ENCODE measurements around the gene DIMT1. TPM values are rescaled to one million over a fixed set of nuclear protein-coding genes. Genes with fewer than 3 reads are reported as not detected.
A peak's percentile ranks its signal among the peaks of the same experiment; 100 is the strongest.

The DIMT1 gene
- total RNA-seq: 8.6 TPM

DNA sequence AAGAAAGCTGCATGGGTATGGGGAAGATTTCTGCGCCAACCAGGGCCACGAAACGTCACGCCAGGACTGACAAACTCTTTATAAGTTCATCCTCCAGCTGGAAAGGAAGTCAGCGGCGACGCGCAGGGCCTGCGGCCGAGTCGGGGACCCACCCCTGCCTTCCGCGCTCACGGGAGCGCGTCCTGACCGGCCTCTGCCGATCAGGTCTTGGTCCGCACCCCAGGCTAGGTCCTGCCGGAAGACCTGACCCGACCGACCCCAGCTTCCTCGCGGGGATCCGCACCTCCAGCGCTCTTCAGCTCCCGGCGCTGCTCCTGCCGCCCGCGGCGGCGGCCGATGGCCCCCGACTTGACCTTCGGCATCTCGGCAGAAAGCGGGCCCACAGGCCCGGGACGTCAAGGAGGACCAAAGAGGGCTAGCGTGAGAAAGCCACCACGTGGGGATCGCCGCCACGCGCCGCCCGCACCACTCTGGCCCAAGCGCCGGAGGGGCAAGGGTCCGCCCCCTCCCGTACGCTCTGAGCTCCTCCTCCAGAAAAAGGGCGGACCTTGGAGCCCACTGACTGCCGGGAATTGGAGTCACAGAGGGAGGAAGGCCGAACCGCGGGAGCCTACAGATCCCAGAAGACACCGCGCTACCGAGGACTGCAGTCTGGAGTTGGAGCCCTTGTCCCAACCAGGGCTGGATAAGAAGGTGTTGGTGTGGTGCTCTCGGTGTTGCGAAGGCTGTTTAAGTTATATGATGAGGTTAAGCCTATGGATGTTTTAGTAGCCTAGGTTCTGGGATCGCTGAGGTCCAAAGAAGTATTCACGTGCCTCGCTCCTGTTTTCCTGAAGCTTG is at the start of gene DIMT1:
TSS of gene DIMT1 (minus strand) at position 495 of the 840 bp plus-strand sequence. CDS start at position 362, 133 bp downstream.
- peak within 1 kb of the TSS; percentile 87 to 100 for H3K4me3 ChIP-seq
- intact Hi-C loops (cut with DNase I): loop anchor here (1.0 kb wide), 2 partner anchors 9 to 97 kb away; partner anchors contain the start of genes IPO11 and KIF2A
- peak; percentile 92 to 98 for DNase-seq (ENCODE audit: low spot score in 2 of 2)
- peaks cover 4 to 13% of the 10 kb centered on the region in 2 donors for H3K4me1 ChIP-seq
- peak within 1 kb of the TSS; percentile 96 to 98 for H3K27ac ChIP-seq
- H3K9me3 ChIP-seq: no peaks in the 10 kb centered on the region
- H3K27me3 ChIP-seq: no peaks in the 10 kb centered on the region
- peaks cover 2 to 13% of the 10 kb centered on the region in 2 donors for H3K36me3 ChIP-seq
- TF ChIP-seq, protein P1, sequence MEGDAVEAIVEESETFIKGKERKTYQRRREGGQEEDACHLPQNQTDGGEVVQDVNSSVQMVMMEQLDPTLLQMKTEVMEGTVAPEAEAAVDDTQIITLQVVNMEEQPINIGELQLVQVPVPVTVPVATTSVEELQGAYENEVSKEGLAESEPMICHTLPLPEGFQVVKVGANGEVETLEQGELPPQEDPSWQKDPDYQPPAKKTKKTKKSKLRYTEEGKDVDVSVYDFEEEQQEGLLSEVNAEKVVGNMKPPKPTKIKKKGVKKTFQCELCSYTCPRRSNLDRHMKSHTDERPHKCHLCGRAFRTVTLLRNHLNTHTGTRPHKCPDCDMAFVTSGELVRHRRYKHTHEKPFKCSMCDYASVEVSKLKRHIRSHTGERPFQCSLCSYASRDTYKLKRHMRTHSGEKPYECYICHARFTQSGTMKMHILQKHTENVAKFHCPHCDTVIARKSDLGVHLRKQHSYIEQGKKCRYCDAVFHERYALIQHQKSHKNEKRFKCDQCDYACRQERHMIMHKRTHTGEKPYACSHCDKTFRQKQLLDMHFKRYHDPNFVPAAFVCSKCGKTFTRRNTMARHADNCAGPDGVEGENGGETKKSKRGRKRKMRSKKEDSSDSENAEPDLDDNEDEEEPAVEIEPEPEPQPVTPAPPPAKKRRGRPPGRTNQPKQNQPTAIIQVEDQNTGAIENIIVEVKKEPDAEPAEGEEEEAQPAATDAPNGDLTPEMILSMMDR (IDR thresholded peaks at IDR 0.05): no peak

DNA sequence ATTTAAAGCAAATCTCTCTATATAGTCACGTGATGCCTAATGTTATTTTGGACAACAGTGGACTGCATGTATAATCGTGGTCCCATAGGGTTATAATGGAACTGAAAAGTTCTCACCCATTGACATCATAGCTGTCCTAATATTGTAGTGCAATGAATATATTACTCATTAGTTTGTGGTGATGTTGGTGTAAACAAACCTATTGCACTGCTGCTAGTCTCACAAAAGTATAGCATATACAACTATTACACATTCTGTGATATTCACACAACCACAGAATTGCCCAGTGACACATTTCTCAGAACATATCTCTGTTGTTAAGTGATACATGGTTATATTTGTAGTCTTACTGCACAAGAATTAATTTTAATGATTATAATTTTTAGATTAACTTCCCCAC is 46.6 kb upstream of the DIMT1 start:
- H3K27ac ChIP-seq: no peak overlapping the region
- DNase-seq (ENCODE audit: low spot score in 2 of 2): no peak
- no peak overlapping the region for H3K4me3 ChIP-seq
- no peaks in the 10 kb centered on the region for H3K9me3 ChIP-seq
- intact Hi-C loops (cut with DNase I): no loop called here
- H3K36me3 ChIP-seq: peaks cover 11 to 18% of the 10 kb centered on the region in 2 donors
- H3K4me1 ChIP-seq: no peaks in the 10 kb centered on the region
- TF ChIP-seq, protein P1 (IDR thresholded peaks at IDR 0.05): no peak
- no peaks in the 10 kb centered on the region for H3K27me3 ChIP-seq

DNA sequence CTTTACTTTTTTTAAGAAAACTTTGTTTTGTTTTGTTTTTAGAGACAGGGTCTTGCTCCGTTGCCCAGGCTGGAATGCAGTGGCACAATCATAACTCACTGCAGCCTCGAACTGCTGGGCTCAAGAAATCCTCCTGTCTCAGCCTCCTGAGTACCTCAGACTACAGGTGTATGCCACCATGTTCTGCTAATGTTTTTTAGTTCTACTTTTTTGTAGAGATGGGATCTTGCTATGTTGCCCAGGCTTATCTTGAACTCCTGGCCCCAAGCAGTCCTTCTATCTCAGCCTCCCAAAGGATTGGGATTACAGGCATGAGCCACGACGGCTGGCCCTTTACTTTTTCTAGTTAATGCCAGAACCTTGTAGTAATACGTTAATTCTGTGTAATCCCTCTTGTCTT is 44.8 kb upstream of the DIMT1 start:
- no peaks in the 10 kb centered on the region for H3K9me3 ChIP-seq
- no peak overlapping the region for H3K4me3 ChIP-seq
- H3K27me3 ChIP-seq: no peaks in the 10 kb centered on the region
- H3K36me3 ChIP-seq: peaks cover 14 to 16% of the 10 kb centered on the region in 2 donors
- intact Hi-C loops (cut with DNase I): no loop called here
- TF ChIP-seq, protein P1 (IDR thresholded peaks at IDR 0.05): no peak
- no peak overlapping the region for H3K27ac ChIP-seq
- no peaks in the 10 kb centered on the region for H3K4me1 ChIP-seq
- no peak for DNase-seq (ENCODE audit: low spot score in 2 of 2)

DNA sequence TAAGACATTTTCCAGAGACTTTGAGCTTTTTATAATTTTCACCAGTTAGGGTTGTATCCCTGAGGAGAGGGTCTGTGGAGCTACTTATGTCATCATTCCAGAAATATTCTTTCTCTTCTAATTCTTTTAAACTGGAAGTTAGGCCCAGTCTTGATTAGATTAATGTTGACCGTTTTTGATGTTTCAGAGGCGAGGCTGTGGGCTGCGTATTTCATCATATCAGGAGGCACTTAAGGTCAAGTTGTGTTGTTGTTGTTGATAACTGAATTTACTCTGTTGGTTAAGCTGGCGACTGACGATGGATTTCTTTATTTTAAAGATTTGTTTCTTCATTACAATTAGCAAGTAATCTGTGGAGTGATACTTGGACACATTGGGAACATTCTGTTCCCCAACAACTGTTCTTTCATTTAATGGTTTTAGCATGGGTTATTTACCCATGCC is 28.9 kb upstream of the DIMT1 start:
- DNase-seq (ENCODE audit: low spot score in 2 of 2): no peak
- intact Hi-C loops (cut with DNase I): no loop called here
- H3K27me3 ChIP-seq: no peaks in the 10 kb centered on the region
- H3K4me3 ChIP-seq: no peak overlapping the region
- no peaks in the 10 kb centered on the region for H3K9me3 ChIP-seq
- no peak overlapping the region for H3K27ac ChIP-seq
- H3K4me1 ChIP-seq: no peaks in the 10 kb centered on the region
- TF ChIP-seq, protein P1 (IDR thresholded peaks at IDR 0.05): no peak
- H3K36me3 ChIP-seq: peaks cover 0 to 3% of the 10 kb centered on the region in 2 donors

DNA sequence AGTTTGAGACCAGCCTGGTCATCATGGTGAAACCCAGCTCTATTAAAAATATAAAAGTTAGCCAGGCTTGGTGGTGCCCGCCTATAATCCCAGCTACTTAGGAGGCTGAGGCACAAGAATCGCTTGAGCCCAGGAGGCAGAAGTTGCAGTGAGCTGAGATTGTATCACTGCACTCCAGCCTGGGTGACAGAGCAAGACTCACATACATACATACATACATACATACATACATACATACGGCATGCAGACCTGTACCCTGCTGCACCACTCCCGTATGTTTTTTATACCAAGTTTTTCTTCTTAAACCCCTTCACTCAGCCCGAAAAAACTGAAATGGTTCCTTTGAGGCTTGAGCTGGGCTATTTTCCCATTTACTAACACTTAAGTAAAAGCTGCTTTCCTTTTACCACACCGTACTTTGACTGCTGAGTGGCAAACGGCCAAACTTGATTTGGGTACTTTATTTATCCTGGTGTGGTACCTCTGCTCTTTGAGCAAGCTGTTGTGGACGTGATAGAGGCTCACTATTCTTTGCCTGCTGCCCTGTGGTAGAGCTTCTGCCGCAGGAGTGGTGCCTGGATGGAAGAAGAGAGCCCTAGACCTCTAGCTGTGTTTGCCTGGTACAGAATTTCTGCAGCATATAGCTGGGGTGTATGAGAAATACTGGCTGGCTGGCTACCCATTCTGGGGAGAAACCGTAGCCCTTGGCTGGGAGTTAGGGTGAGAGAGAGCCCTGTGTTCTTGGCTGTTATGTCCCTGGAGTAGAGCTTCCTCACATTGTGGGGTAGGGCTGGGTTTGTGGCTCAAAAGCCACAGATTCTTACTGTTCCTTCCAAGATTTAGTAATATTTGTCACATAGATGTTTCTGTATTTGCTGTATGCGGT is 28.3 kb upstream of the DIMT1 start:
- Histone ChIP-seq H3K4me3 (no peak overlapping the region), H3K27ac (no peak overlapping the region), H3K27me3 (no peaks in the 10 kb centered on the region), H3K4me1 (no peaks in the 10 kb centered on the region), H3K9me3 (no peaks in the 10 kb centered on the region), H3K36me3 (peaks cover 0 to 3% of the 10 kb centered on the region in 2 donors)
- TF ChIP-seq, protein P1 (IDR thresholded peaks at IDR 0.05): no peak
- DNase-seq (ENCODE audit: low spot score in 2 of 2): no peak
- intact Hi-C loops (cut with DNase I): no loop called here
